Limb (tissue), 2 donors: Measurements from ENCODE around the gene NAV2.
"Not testable (repeated sequence)": the region's sequence is repeated elsewhere in the genome, so short reads cannot be mapped to it uniquely, and the experiment has no call there.

Experiments used
- DNase-seq, 2 donors: peaks; one replicate each; pipeline ENCODE4 v3.0.0-alpha.2; 2016; ENCODE audit errors: extremely low spot score in 2 of 2

Gene NAV2

DNA sequence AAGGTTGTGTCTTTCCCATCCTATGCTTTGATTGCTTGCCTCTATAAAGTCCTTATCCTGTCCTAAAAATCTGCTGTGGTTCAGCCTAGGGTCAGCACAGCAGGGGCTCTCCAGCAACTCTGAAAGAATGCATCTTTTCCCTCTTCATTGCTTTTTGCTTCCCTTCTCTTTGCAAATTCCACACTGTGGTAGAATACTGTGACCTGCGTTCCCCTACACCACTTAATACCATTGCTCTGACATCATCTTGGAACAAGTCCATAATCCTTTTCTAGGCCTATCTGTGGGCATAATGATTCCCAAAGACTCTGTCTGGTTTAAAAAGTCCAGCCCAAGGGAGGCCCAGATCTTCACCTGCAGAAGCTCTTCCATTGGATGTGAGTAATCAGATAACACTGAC is 177.7 kb downstream of the NAV2 start:
- DNase-seq, result no peak

DNA sequence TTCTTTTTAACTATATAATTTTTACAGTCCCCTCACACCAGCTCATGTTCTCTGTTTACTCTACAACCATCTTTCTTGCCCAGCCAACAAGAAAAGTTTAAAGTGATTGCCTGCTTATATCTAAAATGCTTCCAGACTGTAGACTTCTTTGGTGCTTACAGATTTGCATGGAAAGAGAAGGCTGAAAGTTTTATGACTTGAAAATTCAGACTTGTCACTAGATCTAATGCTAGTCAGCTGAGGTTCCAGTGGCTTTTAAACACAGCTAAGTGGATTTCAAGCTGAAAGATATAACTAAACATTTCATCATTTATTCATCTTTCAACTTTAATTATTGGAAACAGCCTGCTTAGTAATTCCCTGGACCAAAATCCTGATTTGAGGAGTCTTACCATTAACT is 178.4 kb downstream of the NAV2 start:
- DNase-seq, result no peak

DNA sequence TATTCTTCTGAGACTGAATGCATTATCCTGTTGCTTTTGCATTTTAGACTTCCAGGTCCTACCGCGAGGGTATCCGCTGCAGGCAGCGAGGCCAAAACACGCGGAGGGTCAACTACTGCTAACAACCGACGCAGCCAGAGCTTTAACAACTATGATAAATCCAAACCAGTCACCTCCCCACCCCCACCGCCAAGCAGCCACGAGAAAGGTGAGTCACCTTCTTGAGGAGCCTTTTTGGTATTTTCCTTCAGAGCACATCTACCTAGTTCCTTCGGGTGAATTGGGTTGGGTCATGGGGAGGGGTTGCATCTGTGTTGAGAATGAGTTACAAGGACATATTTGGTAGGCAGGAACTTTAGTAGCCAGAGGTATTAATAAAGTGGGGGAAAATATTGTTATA is 179.8 kb downstream of the NAV2 start:
- DNase-seq, result no peak

DNA sequence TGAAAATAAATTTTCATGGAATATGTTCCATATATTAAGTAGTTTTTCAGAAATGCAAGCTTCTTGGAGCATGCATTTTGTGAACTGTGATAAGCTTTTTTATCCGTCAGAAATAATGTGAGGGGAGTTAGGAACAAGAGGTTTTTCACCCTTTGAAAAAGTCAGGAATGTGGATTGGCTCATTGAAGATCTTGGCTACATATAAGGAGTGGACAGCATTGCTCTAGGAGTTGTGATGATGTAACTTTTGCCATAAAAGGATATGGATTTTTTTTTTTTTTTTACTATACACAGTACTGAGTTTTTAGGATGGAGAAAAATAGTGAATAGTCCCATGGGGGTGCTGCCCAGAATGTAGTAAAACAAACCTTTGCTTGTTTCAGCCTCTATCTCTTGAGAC is 180.2 kb downstream of the NAV2 start:
- no peak for DNase-seq

DNA sequence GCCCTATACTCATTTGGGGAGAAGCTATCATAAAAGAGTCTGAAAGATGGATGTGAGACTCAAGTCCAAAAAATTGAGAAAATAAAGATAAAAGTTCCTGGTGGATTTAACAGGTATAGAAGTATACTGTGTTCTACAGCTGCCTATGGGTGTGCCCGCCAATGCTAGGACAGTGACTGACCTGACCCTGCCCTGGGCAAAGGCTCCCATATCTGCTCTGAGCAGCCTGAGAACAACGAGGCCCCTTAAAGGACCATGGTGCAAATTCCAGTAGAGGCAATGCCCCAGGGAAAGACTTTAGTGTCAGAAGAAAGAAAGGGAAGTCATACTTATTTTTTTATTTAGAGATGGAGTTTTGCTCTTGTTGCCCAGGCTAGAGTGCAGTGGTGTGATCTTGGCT is 181.8 kb downstream of the NAV2 start:
- no peak for DNase-seq

DNA sequence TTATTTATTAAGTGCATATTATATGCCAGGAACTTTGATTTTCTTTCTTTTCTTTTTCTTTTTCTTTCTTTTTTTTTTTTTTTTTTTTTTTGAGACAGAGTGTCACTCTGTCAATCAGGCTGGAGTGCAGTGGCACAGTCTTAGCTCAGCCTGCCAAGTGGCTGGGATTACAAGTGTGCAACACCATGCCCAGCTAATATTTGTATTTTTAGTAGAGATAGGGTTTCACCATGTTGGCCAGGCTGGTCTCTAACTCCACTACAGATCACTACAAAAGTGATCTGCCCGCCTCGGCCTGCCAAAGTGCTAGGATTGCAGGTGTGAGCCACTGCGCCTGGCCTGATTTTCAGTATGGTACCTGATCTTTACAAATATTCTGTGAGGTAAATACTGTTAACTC is 182.4 kb downstream of the NAV2 start:
- not testable (repeated sequence) for DNase-seq

DNA sequence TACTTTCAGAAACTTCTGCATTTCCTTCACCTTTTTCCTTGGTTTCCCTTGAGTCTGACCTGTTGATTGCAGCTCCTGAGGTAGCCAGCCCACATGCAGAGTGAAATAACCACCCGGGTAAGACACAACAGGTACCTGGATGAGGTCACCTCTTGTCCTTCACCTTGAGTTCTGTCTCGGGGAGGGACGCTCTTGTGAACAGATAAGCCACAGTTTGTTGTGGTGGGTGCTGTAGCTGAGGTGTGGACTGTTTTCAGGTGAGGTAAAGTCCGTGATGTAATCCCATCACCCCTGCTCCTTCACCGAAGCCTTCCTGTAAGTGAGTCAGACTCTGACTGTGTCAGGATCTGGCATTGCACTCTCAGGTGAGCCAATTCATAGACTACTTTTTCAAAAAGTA is 183.1 kb downstream of the NAV2 start:
- no peak for DNase-seq

DNA sequence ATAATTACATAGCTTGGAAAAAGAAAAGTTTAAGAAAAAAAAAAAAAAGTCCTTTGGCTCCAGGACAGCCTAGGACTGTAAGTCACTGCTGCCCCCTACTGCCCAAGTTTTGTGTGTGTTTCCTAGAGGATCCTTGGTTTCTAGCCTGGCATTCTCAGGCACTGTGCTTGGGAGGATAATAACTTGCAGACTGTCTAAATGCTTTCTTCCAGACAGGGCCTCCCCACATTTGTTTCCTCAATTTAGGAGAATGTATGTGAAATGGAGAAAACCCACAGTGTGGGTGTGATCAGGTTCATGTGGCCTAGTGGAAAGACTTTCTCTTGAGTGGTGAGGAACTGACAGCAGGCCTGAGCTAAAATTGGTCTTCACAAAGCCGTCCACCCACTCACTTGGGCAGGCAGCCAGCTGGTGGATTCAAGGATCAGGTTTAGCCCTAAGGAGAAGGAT is 191.0 kb downstream of the NAV2 start:
- DNase-seq, result peak; percentile 85 to 88

DNA sequence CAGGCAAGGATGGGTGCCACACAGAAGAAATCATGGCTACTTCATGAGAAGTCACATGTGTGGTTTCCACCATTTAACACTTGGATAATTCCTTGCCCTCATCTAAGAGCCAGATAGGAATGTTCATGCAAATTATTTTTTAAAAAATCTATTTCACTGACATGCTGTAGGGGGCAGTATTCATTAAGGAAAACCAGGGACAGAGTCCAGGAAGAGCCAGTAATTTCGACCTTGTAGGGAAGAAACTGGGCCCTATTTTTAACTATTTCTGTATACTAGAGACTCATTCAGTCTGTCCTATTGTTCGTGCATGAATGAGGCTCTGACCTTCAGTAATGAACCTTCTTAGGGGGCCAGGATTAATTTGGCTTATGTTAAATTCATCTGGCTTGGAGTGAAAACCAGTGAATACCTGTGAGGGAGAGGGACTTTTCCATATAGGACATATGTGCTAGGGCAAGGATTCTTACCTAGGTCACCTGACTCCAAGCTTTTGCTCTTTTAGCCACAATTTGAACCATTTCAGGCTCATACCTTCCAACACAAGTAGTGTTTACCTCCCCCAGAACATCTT is 192.7 kb downstream of the NAV2 start:
- peak in 1 of 2 donors; percentile 79 for DNase-seq

DNA sequence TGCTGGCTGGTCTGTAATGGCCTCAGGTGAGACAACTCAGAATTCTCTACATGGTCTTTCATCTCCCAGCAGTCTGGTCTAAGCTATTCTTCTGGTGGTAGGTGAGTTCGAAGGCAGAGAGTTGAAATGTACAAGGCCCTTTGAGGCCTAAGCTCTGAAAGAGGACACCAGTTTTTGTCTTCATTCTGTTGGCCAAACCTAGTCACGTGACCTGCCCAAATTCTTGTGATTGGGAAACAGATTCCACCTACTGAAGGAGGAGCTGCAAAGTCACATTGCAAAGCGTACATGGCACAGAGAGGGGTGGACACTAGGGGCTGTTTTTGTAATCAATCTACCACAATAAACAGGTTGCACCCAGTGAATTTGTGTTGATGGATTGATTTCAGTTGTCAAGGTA is 193.5 kb downstream of the NAV2 start:
- no peak for DNase-seq

DNA sequence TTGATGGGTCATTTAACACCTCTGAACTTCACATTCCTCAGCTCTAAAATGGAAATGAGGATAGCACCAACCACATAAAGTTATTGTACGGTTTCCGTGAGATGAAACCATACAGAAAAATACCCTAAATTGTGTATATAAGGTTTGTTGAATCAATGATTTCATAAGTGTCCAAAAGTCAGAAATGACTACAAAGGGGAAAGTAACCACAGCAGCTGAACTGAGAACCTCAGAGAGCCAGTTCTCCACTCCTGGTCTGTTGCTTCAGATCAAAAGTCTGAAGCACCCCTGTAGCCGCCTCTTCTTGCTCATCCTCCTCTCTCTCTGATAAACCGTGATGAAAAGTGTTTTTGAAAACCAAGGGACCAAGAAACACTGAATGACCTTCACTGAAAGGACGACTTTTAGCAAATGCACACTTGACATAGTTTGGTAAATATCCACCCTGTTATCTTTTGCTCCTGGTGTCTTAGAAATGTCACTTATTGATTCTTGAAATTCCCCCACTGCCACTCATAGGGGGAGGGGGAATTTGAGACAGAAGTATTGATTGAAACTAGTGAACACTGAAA is 194.5 kb downstream of the NAV2 start:
- DNase-seq, result no peak

DNA sequence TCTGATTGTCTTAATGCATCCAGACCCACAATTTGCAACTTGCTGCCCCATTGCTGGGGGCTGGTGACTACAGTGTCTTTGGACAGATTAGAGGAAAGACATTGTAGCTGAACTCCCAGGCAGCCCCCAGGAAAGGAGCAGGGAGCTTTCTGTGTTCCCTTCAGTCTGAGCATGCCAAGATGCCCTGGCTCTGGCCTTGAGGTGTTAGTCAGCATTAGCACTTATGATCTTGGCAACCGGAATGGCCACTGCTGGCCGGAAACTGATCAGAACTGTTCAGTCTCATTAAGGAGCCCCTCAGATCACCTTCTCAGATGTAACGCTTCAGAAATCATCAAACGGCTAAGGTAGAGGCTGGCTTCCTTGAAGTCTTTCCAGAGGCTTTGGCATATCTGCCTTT is 195.2 kb downstream of the NAV2 start:
- DNase-seq, result no peak

DNA sequence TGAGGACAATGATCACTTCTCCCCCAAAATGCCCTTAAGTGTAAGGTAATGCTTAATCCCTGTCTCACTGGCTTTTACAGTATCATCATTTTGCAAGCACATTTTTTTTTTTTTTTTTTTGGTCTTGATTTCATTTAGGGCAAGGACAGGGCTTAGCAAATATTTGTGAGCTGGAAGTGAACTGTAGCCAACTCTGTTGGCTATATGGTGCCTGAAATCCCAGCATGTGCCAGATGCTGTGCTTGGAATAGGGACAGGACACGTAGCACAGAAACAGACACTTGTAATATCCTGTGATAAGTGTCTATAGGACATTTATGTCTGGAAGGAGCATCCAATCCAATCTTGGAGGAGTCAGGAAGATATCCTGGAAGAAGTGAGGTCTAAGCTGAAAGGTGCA is 198.3 kb downstream of the NAV2 start:
- DNase-seq, result no peak

DNA sequence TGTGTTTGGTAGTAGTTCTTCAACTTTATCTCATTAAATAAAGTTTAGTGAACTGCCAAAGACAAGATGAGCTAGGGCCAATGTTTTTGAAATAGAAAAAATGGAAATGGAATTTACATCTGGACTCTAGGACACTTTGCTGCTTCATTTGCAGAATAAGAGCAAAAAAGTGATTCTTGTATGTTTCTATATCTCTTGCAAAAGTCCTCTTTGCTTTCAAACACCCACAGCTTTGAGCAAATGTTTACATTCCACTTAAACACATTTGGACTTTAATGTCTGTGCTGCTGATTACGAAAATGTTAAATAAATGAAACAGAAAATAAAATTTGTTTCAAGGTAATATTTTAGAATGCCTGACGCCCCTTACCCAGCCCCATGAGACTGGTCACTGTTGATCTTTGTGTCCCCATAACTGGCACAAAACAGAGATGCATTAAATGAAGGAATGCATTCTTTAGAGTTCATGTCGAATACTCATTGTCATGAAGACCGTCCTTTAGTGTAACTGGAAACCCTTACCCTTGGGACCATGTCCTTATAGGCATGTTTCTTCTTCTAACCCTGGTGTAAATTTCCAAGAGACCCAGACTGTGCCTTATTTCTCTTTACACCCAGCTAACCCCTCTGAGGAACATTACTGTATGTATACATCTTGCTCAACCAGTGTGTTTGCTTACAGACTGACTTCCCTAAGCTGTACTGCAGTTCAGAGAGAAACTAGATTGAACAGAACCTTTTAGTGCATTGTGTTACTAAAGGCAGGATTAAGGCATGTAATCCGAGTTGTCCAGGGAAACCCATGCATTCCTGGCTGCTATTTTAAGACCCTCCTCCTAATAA is 199.7 kb downstream of the NAV2 start:
- DNase-seq, result no peak

DNA sequence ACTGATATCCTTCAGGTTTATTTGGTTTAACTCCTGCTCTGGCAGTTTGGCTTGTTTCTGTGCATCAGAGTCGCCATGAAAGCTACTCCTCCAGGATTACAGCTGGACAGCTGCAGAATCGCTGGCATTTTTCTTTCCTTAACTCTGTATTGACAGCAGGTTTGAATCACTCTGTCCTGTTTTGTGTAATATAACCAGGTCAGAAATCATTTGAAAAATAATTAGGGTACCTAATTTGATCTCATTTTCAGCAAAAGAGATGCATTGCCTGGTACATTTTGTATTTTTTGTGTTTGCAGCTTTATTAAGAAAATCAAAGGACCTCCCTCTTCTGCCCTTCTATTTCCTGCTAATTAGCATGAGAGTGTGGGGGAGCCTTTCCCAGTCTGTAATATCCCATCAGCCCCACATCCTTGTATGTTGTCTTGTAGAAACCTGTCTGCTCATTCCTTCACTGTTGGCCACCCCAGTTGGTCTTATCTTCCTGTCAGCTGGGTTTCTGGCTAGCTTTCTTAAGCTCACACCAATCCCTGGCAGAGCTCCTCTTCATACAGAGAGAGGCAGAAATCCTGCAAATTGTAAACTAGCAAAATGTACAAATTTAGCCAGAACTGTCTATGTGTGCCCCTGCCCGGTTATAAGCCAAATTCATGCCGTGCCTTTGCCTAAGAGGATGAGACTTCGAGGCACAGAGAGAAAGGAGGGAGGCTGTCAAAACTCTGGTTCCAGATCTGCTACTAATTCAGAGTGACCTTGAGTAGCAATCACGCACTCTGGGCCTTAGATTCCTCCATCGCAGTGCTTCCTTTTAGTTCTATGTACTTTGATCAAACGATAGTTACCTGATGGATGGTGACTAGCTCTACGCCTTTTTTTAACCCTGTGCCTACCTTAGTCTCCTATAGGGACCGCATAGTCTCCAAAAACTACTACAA is 200.6 kb downstream of the NAV2 start:
- peak in 1 of 2 donors; percentile 45 for DNase-seq

DNA sequence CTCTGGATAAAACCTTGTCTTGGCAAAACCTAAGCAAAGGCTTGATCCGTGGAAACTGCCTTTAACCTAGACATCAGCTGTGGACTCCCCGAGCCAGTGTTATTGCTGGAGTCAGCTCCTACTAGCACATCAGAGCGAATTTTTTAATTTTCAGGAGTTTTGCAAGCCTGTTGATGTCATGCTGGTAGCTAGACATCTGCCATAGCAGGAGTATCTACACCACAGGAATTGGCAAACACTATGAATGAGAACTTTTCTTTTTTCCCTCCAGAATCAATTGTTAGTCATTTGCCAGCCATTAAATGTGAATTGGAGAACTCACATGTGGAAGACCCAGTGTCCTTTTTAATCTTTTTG is 201.2 kb downstream of the NAV2 start:
- DNase-seq, result no peak

DNA sequence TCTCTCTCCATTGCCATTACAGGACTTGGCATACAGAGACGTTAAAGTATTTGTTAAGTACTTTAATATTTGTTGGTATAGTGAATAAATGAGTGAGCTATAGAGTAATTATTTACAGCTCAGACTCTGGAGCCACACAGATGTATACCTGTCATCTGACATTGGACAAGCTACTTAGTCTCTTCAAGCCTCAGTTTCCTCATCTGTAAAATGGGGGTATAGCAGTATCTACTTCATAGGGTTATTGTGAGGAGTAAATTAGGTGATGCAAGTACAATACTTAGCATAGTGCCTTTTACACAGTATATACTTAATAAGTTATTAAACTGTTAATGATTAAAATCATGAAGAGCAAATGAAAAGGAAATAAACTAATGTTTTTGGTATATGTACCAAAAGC is 203.2 kb downstream of the NAV2 start:
- no peak for DNase-seq

DNA sequence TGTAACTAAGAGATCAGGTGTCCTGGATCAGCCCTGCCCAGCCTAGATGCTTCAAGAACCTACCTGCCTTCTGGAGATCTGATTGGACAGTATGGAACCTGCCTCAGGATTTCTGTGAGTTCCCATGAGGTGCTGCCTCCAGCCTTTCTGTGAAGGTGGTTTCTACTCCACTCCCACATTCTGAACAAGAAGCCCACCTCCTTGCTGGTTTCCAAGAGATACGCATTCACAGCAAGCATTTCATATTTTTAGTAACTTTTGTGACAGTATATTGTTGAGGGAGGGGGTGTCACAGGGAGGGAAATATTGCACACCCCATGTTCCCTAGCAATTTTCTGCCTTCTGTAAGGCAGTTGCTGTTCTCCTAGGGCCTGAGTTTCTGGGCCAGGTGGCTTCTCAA is 204.4 kb downstream of the NAV2 start:
- DNase-seq, result no peak

DNA sequence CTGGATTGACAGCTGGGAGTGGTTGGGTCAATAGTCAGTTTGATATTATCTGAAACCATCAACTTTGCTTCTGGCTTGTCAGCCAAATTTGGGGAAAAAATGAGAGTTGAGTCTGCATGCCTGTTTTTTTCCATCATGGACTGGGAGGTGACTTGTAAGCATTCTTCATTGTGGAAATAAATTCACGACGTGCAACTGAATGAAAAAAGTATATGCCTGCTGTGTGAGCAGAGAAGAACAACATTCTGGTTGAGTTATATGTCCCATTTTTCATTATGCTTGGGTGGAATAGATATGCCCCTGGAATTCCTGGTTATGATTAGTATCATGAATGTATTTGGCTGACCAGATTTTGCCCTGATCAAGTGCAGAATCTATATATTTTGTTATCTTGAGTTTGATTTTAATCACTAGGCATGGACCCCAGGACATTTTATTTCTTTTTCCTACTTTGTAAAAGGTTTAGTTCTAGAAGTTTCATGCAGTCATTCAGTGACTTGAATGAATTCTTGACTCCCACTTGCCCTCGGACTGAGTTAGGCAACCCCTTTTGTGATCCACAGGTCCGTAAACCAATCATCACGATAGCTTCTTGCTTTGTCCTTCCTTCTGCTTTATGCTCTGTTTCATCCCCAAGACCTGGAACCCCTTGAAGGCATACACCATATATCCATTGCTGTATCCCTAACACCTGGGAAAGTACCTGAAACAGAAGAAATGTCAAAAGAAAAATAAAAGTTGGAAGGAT is 205.8 kb downstream of the NAV2 start:
- no peak for DNase-seq

DNA sequence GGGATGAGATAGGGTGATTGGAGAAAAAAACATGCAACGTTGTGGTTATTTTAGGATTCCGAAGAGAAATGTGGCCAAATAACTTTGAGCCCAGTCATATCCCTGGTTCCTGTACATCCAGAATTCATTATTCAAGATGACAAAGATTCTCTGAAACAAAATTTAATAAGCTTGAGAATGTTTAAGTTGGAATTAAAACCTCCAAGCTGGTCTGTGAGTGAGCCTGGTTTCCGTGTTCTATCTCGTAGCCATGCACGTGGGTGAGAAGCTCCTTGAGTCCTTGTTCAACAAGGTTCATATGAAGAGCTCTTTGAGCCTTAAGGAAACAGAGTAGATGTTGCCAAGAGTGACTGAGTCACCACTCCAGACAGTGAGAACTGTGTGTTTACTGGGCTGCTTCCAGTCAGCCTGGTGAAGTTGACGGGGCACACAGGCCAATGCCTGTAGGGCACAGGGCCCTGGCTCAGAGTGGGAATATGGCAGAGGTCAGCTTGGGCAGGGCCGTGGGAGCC is 206.5 kb downstream of the NAV2 start:
- DNase-seq, result no peak

DNA sequence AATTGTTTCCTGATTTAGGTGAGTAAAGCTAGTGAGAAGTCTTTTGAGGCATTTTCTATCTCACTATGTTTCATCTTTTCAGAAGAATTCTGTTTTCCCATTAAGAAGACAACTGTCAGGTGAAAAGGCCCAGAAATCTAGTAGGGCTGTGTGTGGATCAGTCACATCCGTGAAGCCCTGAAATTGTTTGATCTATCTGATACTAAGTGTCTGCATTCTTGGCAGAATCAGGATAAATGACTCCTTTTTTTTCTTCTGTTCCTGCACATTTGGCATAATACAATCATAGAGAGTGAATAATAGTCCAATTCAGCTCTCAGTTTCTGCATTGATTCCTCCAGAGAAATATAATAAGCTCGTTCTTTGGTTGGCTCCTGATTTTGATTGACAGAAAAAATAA is 208.3 kb downstream of the NAV2 start:
- no peak for DNase-seq
